Neural cell (in vitro differentiated cells): ENCODE results near the gene SLC26A2.

Source experiments
- EP300 ChIP-seq: fragments of 450-650 bp; conservative IDR thresholded peaks from 2 replicates; pipeline ENCODE4 v1.6.1; 2014; ENCODE audit warnings: antibody characterized with exemption, mild to moderate bottlenecking, moderate library complexity; ENCODE audit not compliant: poor library complexity, severe bottlenecking
- EZH2 ChIP-seq: fragments of 200-600, 300-800 bp; shearing (Covaris generic), sonication (generic); IDR thresholded peaks from 2 replicates; pipeline ENCODE4 v1.6.1; 2014; ENCODE audit warnings: antibody characterized with exemption, low read length, borderline replicate concordance, mild to moderate bottlenecking; ENCODE audit not compliant: insufficient read depth, poor library complexity, severe bottlenecking
- POLR2AphosphoS5 ChIP-seq: IDR thresholded peaks from 2 replicates; pipeline ENCODE4 v1.6.1; 2012
- RAD21 ChIP-seq: fragments of 450-650 bp; conservative IDR thresholded peaks from 2 replicates; pipeline ENCODE4 v1.6.1; 2014; ENCODE audit warnings: antibody characterized with exemption, mild to moderate bottlenecking, moderate library complexity
- SMC3 ChIP-seq: fragments of 450-650 bp; conservative IDR thresholded peaks from 2 replicates; pipeline ENCODE4 v1.6.1; 2014; ENCODE audit warnings: antibody characterized with exemption, mild to moderate bottlenecking, moderate library complexity; ENCODE audit not compliant: poor library complexity
- TAF1 ChIP-seq: IDR thresholded peaks from 2 replicates; pipeline ENCODE4 v1.6.1; 2012; ENCODE audit warnings: low read depth

- TF ChIP-seq EP300 (no peak), POLR2AphosphoS5 (no peak), SMC3 (no peak), RAD21 (no peak), EZH2 (no peak), TAF1 (no peak)
Observed at GRCh38 chr5:150036513-150036912, 76.0 kb downstream of the SLC26A2 start.
